Endodermal cell (in vitro differentiated cells): ENCODE data around the gene IFNAR2. TPM values are rescaled to one million over a fixed set of nuclear protein-coding genes. Genes with fewer than 3 reads are reported as not detected.
A peak's percentile ranks its signal among the peaks of the same experiment; 100 is the strongest.

Source experiments
- DNase-seq: peaks from one replicate; pipeline ENCODE4 v3.0.0-alpha.2; 2017
- H3K27ac ChIP-seq: 2 replicates; pipeline ENCODE4 v1.5.1; 2013; ENCODE audit warnings: mild to moderate bottlenecking, low read depth, low read length, moderate library complexity
- H3K27me3 ChIP-seq: 2 replicates; pipeline ENCODE4 v1.6.1; 2013; ENCODE audit warnings: mild to moderate bottlenecking, low read length, moderate library complexity; ENCODE audit not compliant: insufficient read depth, control insufficient read depth, poor library complexity, severe bottlenecking
- H3K36me3 ChIP-seq: 2 replicates; pipeline ENCODE4 v1.7.0; 2013; ENCODE audit warnings: mild to moderate bottlenecking, low read length, moderate library complexity; ENCODE audit not compliant: control insufficient read depth, insufficient read depth
- H3K4me1 ChIP-seq: one replicate; pipeline ENCODE4 v1.7.0; 2013; ENCODE audit warnings: low read length; ENCODE audit not compliant: control insufficient read depth, insufficient read depth
- H3K4me3 ChIP-seq: 2 replicates; pipeline ENCODE4 v1.5.1; 2013; ENCODE audit warnings: mild to moderate bottlenecking, low read length, moderate library complexity
- H3K9ac ChIP-seq: 2 replicates; pipeline ENCODE4 v1.6.1; 2013; ENCODE audit warnings: mild to moderate bottlenecking, low read length, moderate library complexity; ENCODE audit not compliant: poor library complexity, severe bottlenecking; ENCODE audit errors: extremely low read depth
- H3K9me3 ChIP-seq: 2 replicates; pipeline ENCODE4 v1.6.1; 2013; ENCODE audit warnings: mild to moderate bottlenecking, low read length, moderate library complexity; ENCODE audit not compliant: control insufficient read depth
- H3K27ac Mint-ChIP-seq: 2 replicates; pipeline ENCODE4 v1.8.0; 2020; ENCODE audit warnings: mixed read lengths
- H3K27me3 Mint-ChIP-seq: 2 replicates; pipeline ENCODE4 v1.8.0; 2021; ENCODE audit warnings: mild to moderate bottlenecking, mixed read lengths; ENCODE audit not compliant: insufficient read depth
- H3K36me3 Mint-ChIP-seq: 2 replicates; pipeline ENCODE4 v1.8.0; 2020; ENCODE audit warnings: low read depth, mixed read lengths
- H3K4me1 Mint-ChIP-seq: 2 replicates; pipeline ENCODE4 v1.8.0; 2020; ENCODE audit warnings: mixed read lengths
- H3K4me3 Mint-ChIP-seq: 2 replicates; pipeline ENCODE4 v1.8.0; 2020; ENCODE audit warnings: mild to moderate bottlenecking, moderate library complexity, mixed read lengths
- H3K9me3 Mint-ChIP-seq: 2 replicates; pipeline ENCODE4 v1.8.0; 2020; ENCODE audit warnings: mild to moderate bottlenecking, mixed read lengths
- WGBS, 2 experiments: methylation state at CpG; one replicate each; pipeline versions ENCODE4 v1.1.5 to v1.1.7; 2013; ENCODE audit warnings: missing lambda C conversion rate in 2 of 2, mixed read lengths in 1 of 2; ENCODE audit not compliant: insufficient coverage in 1 of 2, insufficient read length in 1 of 2; 5-methylcytosine and 5-hydroxymethylcytosine counted together
- total RNA-seq, 2 donors: library from RNA; stranded (reverse); fragmentation: NEBNext Ultra II Directional in 1 of 2; extraction: Animal tissue kit (Norgen Biotek cat#: 25700) in 1 of 2; gene quantifications; 2 replicates in 1 of 2; 3 replicates in 1 of 2; pipeline ENCODE4 v1.2.1, GENCODE V29; 2021
- TF ChIP-seq, protein P1 (sequence below): fragments of 200-600 bp; sonication (generic); conservative IDR thresholded peaks from 2 replicates; pipeline ENCODE4 v1.5.0; 2021; ENCODE audit warnings: antibody characterized with exemption, mild to moderate bottlenecking

Gene IFNAR2
- total RNA-seq, 2 donors from 2014 or later = 14.1 to 27.7 TPM

DNA sequence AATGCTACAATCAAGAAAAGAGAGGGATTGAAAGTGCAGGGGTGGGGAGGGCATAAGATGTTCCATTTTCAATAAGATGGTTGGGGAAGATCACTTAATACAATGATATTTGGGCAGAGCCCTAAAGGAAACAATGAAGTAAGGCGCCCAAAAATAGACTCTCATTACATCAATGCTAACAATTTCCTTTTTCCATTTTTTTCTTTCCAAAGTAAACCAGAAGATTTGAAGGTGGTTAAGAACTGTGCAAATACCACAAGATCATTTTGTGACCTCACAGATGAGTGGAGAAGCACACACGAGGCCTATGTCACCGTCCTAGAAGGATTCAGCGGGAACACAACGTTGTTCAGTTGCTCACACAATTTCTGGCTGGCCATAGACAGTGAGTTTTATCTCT lies 16.8 kb downstream of the IFNAR2 start:
- TF ChIP-seq, protein P1, sequence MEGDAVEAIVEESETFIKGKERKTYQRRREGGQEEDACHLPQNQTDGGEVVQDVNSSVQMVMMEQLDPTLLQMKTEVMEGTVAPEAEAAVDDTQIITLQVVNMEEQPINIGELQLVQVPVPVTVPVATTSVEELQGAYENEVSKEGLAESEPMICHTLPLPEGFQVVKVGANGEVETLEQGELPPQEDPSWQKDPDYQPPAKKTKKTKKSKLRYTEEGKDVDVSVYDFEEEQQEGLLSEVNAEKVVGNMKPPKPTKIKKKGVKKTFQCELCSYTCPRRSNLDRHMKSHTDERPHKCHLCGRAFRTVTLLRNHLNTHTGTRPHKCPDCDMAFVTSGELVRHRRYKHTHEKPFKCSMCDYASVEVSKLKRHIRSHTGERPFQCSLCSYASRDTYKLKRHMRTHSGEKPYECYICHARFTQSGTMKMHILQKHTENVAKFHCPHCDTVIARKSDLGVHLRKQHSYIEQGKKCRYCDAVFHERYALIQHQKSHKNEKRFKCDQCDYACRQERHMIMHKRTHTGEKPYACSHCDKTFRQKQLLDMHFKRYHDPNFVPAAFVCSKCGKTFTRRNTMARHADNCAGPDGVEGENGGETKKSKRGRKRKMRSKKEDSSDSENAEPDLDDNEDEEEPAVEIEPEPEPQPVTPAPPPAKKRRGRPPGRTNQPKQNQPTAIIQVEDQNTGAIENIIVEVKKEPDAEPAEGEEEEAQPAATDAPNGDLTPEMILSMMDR = no peak
- no peaks in the 10 kb centered on the region for H3K4me1 ChIP-seq
- no peaks in the 10 kb centered on the region for H3K9me3 Mint-ChIP-seq
- H3K36me3 ChIP-seq = peaks cover 67% of the 10 kb centered on the region
- no peaks in the 10 kb centered on the region for H3K27me3 Mint-ChIP-seq
- H3K27ac Mint-ChIP-seq = no peak overlapping the region
- 81 to 95% methylated on average over 4 to 5 of the region's 5 CpGs for WGBS, 2 experiments
- no peak overlapping the region for H3K4me3 ChIP-seq
- no peak overlapping the region for H3K4me3 Mint-ChIP-seq
- no peak for DNase-seq
- peaks cover 7% of the 10 kb centered on the region for H3K9me3 ChIP-seq
- no peaks in the 10 kb centered on the region for H3K27me3 ChIP-seq
- H3K9ac ChIP-seq = no peak overlapping the region
- no peaks in the 10 kb centered on the region for H3K4me1 Mint-ChIP-seq
- no peak overlapping the region for H3K27ac ChIP-seq
- H3K36me3 Mint-ChIP-seq = peaks cover 70% of the 10 kb centered on the region

DNA sequence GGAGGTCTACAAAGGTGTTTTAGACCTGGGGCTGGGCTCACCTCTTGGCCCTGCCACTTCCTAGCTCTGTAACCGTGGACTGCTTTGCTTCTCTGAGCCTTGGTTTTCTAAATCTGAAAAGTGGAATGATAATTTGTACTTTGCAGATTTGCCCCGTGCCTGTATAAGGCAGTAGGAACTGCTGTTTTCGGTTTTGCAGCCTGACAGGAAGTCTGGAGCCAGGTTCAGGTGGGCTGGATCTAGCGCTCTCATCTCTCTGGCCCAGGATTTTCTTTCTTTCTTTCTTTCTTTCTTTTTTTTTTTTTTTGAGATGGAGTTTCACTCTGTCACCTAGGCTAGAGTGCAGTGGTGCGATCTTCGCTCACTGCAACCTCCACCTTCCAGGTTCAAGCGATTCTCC lies 17.2 kb downstream of the IFNAR2 start:
- H3K27ac Mint-ChIP-seq = no peak overlapping the region
- H3K27me3 Mint-ChIP-seq = no peaks in the 10 kb centered on the region
- no peaks in the 10 kb centered on the region for H3K4me1 Mint-ChIP-seq
- H3K9ac ChIP-seq = no peak overlapping the region
- H3K4me1 ChIP-seq = no peaks in the 10 kb centered on the region
- no peak overlapping the region for H3K27ac ChIP-seq
- DNase-seq = no peak
- TF ChIP-seq, protein P1 = no peak
- H3K27me3 ChIP-seq = no peaks in the 10 kb centered on the region
- H3K36me3 ChIP-seq = peaks cover 68% of the 10 kb centered on the region
- H3K9me3 ChIP-seq = peaks cover 3% of the 10 kb centered on the region
- WGBS, 2 experiments = 89 to 100% methylated on average over 2 to 7 of the region's 7 CpGs
- H3K4me3 ChIP-seq = no peak overlapping the region
- no peak overlapping the region for H3K4me3 Mint-ChIP-seq
- H3K36me3 Mint-ChIP-seq = peaks cover 69% of the 10 kb centered on the region
- H3K9me3 Mint-ChIP-seq = no peaks in the 10 kb centered on the region

DNA sequence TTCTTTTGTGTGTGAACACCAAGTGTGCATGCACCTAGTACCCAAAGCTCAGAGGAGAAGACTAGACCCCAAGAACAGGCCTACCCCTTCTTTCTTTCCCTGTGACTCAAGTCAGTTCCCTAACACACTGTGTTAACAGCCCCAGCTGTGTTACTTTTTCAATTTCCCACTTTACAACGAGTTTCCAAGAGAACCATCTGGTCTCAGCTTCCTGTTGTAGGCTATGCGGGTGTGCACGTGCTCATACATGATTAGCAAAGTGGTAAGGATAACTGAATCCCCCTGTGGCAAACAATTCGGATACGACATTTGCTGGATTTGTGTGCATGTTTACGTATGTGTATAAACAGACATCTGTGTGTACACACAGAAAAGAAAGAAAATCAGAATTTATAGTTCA lies 17.9 kb downstream of the IFNAR2 start:
- peak overlapping the region; percentile 55 for H3K27ac Mint-ChIP-seq
- H3K4me3 Mint-ChIP-seq = no peak overlapping the region

More for the DNA sequence above, 17.9 kb downstream of the IFNAR2 start:
- no peak overlapping the region for H3K4me3 ChIP-seq
- peaks cover 71% of the 10 kb centered on the region for H3K36me3 Mint-ChIP-seq
- WGBS, 2 experiments = 87 to 88% methylated on average over 3 to 6 of the region's 6 CpGs
- H3K4me1 Mint-ChIP-seq = peaks cover under 1% of the 10 kb centered on the region
- H3K9me3 Mint-ChIP-seq = no peaks in the 10 kb centered on the region
- no peak overlapping the region for H3K9ac ChIP-seq
- no peaks in the 10 kb centered on the region for H3K9me3 ChIP-seq
- H3K36me3 ChIP-seq = peaks cover 71% of the 10 kb centered on the region
- no peaks in the 10 kb centered on the region for H3K27me3 Mint-ChIP-seq
- no peaks in the 10 kb centered on the region for H3K4me1 ChIP-seq
- no peak overlapping the region for H3K27ac ChIP-seq
- TF ChIP-seq, protein P1 = no peak
- H3K27me3 ChIP-seq = no peaks in the 10 kb centered on the region
- no peak for DNase-seq
